ENCODE measurements around the gene WDR17.

The WDR17 gene

DNA sequence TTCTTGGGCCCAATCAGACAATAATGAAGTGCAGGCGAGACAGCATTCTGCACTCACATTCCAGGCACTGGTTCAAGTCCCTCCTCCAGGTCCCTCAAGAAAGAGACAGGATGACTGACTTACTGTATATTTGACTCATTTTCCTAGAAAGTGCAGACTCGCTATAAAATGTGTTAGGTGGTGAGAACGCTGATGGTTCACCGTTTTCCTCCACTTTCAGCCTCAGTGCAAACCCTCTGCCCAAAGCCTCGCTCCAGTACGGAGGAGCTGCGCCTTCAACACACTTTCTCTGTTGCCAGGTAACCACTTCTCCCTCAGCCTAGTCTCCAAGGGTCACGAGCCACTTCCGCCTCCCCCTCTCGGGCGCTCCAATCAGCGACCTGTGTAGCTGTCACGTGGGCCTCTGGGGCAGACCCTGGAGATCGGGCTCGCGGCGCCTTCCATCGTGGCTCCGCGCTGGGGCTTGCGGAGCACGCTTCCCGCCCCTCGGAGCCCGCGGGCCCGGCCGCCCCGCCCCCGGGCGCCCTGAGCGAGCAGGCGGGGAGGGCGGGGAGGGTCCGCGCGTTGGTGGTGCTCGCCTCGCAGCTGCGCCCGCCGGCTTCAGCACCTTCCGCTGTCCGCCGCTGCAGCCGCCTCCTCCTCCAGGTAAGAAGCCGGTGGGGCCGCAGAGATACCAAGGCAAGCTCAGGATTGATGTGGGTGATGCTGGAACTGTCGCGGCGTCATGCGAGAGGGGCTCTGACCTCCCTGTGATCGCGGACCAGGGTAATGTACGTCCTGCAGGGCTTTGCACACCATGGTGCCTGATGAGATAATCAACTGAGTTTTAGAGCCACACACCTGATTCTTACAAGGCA lies at the start of gene WDR17:
Gene WDR17, plus strand, starts transcription at position 407 of the 857 bp plus-strand sequence. CDS start 45,740 bp downstream, outside the sequence.
- peak; percentile 96 for DNase-seq

DNA sequence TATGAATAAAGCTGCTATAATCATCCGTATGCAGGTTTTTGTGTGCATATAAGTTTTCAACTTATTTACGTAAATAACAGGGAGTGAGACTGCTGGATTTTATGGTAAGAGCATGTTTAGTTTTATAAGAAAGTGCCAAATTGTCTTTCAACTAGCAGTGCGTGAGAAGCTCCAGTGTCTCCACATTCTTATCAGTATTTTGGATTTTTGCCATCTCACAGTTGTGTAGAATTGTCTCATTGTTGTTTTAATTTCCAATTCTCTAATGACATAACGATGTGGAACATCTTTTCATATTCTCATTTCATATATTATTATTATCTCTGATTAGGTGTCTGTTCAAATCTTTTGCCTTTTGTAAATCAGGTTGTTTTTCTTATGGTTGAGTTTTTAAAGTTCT lies 49.0 kb upstream of the WDR17 start:
- DNase-seq = no peak

DNA sequence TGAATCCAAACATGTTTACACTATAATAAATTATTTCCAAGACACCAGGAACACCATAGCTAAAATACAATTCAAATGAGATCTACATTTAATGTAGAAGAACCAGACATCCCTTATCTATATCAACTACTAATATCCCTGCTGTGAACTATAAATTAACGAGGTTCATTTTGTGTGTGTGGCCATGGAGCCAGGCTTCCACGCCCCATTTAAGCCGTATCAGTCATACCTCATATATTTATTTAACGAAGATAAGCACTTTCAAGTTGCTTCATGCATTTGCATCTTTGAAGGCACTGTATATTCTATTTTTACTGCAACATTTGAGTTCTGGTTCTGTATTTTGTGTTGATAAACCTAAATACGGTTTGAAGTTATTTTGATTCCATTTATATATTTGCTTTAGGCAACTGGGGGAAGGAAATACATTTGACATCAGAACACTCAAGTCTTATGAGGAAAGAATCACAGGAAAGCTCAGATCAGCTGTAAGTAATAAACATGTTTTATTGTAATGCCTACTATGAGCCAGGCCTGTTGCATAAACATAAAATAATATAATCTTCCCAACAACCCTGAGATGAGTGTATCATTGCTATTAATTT lies 45.1 kb upstream of the WDR17 start:
- DNase-seq = no peak

DNA sequence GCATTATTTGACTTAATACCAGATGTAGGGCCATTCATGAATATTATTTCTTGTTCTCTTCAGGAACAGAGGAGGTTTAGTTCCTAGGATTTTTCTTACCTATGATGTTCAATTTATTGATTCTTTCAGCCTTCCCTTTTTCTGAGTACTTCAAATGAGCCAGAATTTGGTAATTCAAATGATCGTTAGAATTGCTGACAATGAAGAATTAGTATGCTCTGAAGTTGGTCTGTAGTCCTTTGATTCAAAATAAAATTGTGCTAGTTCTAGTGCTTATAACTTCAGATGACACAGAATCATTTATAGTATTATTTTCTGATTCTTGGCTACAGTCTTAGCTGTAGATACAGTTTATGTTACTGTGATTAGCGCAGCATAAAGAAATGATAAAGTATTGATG lies 35.2 kb upstream of the WDR17 start:
- no peak for DNase-seq

DNA sequence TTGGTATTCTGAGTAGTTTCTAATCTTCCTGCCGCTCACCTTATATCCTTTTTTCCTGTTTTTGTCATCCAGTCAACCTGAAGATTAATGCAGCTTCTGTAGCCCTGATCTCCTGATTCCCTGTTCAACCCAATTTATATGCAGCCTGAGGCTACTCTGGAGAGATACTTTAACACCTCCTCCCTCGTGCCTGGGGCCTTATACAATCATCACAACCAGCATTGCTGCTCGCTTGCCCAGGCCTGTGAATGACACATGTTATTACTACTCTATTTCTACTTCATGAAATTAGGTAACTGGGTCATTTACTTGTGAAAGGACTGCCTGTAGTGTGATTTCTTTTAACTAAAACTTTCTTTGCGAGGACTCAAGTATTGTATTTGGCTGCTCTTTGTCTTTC lies 33.7 kb upstream of the WDR17 start:
- DNase-seq = no peak

DNA sequence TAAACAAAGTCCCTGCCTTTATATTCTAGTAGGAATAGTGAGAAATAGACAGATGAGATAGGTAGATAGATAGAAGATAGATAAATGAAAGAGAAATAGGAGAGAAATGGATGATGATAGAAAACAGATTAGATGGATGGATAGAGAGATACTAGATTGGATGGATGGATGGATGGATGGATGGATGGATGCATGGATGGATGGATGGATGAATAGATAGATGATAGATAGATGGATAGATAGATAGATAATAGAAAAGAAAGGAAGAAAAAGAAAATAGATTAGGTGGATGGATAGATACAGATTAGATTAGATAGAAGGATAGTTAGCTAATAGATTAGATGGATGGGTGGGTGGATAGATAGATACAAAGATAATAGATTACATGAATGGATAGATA lies 33.2 kb upstream of the WDR17 start:
- DNase-seq = no peak

DNA sequence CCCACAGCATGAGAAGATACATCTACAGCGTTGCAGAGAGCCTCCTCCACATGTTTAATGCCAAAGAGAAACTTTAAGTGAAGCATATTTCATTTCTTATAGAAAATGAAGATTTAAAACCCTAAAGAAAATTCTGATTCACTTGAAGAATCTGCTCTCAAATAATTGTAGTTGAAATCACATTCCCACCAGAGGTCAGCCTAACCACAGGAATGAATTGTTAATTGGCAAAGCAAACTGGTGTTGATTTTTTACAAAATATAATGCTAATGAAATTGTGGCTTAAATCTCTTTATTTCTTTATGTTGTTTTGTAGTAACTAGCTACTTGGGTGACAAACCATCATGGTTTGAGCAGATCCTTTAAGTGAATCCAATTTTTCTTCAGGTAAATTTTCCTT lies 31.1 kb upstream of the WDR17 start:
- peak; percentile 33 for DNase-seq

DNA sequence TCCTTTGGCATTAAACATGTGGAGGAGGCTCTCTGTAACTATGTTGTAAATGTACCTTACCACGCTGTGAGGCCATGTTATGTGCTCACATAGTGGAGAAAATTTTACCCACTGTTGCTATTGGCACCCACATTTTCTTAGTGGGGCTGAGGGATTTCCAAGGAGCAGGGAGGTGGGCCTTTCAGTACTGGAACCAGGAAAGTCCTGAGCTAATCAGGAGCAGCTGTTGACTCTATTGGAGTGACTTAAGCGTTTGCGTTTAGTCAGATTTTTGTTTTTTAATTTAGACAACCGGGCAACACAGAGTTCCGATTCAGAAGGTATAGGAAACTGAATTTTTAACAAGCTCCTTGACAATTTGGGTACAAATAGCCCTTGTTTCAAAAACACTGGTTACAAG lies 30.7 kb upstream of the WDR17 start:
- no peak for DNase-seq

DNA sequence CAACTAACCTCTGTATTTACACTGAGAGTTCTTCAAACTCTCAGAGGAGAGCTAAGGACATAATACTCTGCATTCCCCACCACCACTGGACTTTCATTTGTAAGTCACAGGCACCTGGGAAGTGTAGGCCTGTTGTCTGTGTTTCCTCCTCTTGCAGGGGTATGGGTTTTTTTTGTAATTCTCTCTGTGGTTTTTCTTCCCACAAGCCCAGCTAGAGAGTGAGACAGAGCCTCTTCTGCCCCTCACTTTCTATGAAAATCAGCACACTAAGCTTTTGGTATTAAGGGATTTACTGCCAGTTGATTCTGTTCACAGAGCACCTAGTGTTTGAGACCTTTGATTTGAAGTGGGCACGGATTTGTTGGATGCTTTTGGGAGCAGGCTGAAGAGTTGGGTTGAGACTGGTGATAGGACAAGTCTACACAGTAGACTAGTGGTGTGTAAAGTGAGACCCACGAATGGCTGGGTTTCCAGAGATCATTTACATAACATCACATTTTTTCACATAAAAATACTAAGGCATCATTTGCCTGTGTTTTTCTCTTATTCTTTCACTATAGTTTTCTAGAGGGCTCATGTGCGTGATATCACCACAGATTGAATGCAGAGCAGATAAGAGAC lies 28.9 kb upstream of the WDR17 start:
- no peak for DNase-seq

DNA sequence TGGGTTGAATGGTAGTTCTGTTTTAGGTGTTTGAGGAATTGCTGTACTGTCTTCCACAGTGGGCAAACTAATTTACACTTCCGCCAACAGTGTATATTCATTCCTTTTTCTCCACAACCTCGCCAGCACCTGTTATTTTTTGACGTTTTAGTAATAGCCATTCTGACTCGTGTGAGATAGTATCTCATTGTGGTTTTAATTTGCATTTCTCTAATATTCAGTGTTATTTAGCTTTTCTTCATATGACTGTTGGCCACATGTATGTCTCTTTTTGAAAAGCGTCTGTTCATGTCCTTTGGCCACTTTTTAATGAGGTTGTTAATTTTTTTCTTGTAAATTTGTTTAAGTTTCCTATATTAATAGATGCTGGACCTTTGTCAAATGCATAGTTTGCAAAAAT lies 26.9 kb upstream of the WDR17 start:
- DNase-seq = no peak

DNA sequence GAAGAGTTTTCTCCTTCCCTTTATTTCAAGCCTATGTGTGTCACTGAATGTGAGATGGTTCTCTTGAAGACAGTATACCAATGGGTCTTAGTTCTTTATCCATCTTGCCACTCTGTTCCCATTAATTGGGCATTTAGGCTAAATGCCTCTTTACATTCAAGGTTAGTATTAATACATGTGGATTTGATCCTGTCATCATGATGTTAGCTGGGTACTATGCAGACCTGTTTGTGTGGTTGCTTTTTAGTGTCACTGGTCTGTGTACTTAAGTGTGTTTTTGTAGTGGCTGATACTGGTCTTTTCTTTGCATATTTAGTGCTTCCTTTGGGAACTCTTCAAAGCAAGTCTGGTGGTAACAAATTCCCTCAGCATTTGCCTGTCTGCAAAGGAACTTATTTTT lies 23.4 kb upstream of the WDR17 start:
- DNase-seq = no peak

DNA sequence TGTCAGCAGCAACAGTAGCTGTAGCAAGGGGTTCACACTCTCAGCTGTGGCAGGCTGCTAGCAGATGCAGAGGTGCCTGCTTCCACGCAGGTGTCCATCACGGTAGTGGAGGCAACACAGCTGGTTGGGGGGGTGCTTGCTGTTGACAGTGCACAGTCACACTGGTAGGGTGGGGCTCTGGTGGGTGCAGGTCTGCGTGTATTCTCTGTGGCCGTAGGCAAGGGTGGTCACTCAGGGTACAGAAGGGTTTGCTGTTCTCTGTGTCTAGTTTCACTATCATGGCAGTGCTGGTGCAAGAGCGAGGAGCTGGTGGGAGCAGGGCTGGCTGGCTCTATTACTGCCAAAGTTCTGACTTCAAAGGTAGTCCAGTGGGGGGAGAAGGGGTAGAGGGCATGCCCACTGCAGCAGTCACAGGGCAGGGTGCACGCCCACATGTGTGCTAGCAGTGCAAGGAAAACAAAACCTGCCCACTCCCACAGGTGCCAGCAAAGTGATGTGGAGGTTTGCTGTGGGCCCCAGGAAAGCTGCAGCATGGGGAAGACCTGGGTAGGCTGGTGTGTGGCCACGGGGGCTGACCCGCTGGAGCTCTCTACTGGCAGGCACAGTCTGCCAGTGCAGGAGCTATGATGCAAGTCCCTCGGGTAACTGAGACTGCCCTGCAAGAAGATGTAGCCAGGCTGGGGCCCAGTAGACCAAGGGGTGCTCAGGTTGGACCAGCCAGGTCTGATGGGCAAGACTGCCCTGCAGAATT lies 21.6 kb upstream of the WDR17 start:
- no peak for DNase-seq

DNA sequence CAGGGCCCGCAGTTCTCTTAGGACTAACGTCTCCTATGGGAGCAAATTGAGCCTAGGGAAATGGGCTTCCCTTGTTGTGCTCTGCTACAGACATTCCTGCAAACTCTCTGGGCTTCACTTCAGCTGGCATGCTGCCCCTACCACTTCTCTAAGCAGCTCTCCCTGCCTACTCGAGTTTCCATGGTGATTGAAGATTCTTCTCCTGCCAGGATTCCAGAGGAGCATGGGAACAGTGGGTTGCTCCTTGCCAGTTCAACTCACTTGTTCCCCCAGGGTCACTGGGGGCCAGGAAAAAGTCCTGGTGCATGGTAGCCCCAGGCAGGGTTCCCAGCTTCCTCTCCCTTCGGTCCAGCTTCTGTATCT lies 21.1 kb upstream of the WDR17 start:
- no peak for DNase-seq

DNA sequence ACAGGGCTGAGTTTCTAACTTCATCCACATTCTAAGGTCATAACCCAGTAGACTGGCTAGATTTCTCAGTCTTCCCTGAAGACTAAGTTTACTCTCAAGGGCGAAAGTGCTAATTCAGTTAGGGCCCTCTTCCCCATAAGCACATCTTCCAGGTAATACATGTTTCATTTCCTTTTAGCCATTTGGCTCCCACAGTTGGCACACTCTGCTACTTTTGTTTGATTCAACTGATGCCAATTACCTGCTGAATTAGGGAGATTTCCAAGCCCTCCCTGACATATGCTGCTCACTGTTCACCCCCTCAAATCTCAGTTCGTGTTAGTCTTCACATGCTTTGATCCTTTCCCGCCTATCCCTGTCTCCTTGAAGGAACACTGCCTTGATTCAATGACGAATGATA lies 17.0 kb upstream of the WDR17 start:
- no peak for DNase-seq

DNA sequence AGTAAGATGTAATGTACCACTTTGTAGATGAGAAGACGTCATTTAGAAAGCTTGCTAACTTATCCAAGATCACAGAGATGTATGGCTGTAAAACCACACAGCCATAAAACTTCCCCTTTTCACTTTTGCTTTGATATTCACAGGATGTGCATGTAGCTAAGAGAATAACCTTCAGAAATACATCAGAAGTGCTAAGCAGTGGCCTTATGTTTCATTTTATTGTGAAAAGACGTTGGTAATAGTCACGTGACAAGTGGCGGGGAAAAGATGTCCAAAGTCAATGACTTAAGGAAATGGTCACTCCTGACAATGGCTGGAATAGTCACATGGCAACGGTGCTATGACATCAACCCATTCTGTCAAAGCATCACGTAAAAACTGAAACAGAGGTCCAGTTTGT lies 12.9 kb upstream of the WDR17 start:
- DNase-seq = no peak

DNA sequence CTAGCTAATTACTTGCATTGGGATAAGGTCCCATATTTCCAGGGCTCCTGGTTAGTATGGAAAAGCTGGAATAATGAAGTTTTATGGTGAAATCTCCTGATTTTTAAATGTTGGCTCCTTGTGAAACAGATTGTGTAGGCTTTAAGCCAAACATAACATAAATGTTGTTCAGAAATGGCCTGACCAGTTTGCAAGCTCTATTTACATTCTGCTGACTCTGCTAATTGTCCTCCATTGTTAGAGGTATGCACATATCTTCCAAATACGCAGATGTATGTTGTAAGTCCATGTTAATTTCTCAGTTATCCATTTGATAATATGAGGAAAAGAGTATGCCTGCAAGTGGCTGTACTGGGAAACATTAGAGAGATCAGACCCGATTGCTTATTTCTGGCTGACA lies 11.9 kb upstream of the WDR17 start:
- DNase-seq = no peak

DNA sequence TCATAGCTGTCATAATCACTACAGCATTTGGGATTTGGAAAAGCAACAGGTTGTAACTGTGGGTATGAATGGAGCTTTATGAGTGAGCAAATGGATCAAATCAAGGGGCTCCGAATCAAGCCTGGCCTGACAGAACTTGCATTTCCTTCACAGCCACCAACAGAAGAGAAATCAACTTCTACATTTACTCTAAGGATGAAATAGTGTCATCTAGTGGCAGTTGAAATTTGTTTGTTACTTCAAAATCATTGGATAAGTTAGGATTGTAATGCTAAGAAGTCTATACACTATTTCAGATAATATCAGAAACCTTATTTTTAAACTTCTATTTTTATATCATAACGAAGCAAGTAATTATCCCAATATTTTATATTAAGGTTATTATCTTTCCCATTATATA lies 10.7 kb upstream of the WDR17 start:
- DNase-seq = no peak

DNA sequence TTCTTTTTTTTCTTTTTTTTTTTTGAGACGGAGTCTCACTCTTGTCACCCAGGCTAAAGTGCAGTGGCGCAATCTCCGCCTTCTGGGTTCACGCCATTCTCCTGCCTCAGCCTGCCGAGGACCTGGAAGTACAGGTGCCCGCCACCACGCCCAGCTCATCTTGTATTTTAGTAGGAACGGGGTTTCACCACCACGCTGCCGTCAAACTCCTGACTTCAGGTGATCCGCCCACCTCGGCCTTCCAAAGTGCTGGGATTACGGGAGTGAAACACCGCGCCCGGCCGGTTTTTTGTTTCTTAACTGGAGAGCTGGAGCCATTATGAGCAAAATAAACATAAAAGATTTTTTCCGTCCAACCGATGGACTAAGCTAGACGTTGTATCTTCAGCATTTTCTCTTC lies 1.9 kb upstream of the WDR17 start:
- DNase-seq = no peak

DNA sequence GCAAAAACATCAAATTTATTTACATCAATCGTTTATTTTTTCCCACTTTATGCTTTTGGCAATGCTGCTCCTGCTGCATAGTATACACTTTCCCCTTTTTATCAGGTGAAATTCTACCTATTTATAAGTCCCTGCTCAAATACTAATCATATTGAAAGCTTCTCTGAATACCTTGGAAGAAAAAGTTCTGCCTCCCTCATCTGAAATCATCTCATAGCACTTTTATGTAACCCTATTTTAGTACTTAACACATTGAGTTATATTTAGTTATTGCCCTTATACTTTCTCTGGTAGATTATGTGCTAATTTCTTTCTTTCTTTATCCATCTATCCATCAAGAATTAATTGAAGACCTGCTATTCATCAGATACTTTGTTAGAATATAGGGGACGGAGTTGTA lies 1.1 kb upstream of the WDR17 start:
- no peak for DNase-seq

DNA sequence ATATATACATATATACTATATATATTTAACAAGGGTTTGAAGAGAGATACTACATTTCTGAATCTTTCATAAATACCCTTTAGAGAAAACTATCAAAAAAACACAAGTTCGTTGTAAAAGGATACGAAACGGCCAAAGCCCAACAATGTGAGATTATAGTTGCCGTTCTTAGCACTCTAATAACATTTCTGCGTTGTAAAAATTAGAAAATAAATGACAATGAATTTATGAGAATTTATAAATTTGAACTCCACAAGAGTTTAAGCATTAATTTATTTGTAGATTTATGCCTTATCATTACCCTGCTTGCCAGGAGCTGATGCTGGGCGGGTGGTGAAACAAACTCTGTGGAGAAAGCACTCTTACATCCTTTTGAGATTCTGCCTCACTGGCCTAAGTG lies 1.1 kb downstream of the WDR17 start:
- no peak for DNase-seq

DNA sequence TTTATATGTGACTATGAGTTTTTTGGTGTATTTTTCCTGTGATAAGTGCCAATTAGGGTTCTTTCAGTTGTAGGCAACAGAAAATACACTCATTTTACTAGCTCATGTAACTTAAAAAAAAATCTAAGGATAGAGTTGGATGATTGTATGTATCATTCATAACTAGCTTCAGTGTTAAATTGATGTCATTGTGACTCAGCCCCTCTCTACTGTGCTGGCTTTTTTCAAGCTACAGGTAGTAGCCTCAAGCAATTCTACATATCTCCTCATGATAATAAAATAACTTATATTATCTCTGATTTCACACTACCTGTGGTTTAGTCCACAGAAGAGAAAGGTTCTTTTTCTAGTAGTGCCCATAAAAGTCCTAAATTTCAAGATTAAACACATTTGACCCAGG lies 11.9 kb downstream of the WDR17 start:
- DNase-seq = no peak

DNA sequence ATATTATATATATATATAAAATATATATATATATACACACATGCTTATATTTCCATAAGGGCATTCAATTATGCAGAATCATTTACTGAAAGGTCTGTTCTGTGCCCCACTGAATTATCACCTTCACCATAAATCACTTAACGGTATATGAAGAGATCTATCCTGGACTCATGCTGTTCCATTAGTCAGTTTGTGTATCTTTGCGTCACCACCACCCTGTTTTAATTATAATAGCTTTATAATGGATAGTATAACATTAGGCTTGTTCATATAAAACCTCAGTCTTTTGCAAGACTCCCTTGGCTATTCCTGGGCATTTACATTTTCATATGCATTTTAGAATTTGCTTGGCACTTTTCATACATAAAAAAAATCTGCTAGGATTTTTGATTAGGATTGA lies 19.1 kb downstream of the WDR17 start:
- no peak for DNase-seq

DNA sequence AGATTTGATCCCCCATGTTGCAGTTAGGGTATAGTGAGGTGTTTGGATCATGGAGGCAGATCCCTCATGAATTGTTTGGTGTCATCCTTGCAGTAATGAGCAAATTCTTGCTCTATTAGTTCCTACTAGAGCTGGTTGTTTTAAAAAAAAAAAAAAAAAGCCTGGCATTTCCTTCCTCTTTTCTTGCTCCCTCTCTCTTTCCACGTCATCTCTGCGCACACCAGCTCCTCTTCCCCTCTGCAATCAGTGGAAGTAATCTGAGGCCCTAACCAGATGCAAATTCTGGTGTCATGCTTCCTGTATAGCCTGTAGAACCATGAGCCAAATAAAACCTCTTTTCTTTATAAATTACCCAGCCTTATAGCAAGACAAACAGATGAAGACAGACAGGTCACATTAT lies 24.5 kb downstream of the WDR17 start:
- no peak for DNase-seq

DNA sequence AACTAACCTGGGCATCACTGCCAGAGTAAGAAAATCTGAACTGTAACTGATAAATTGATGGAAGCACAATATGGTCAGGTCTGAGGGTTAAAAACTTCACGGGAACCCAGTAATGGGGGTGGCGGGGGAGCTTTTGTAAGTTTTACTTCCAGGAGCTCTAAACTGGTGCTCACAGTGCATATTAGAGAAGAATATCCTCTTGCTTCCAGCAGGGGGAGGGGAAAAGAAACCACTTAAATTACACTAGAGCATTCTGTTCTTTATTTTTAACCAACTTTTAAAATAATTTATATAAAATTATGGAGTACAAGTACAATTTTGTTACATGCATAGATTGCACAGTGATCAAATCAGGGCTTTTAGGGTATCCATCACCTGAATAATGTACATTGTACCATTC lies 33.7 kb downstream of the WDR17 start:
- DNase-seq = no peak

All from NCI-H345 (cell line).